HCT116 (cell line): ENCODE results near the gene PRR15L.
A peak's percentile ranks its signal among the peaks of the same experiment; 100 is the strongest.

Experiments
- CTCF ChIP-seq, 3 experiments: fragments of 200-600 bp in 1 of 3; sonication (generic) in 1 of 3; IDR thresholded peaks in 2 of 3; conservative IDR thresholded peaks in 1 of 3; 2 replicates each; pipeline ENCODE4 v1.5.1; 2012 to 2017; ENCODE audit warnings: low read depth in 2 of 3, low read length in 2 of 3, antibody characterized with exemption in 1 of 3, borderline replicate concordance in 1 of 3, control low read depth in 1 of 3, mild to moderate bottlenecking in 1 of 3, mixed read lengths in 1 of 3, mixed run types in 1 of 3, moderate library complexity in 1 of 3; ENCODE audit not compliant: insufficient read depth in 1 of 3
- EZH2 ChIP-seq: fragments of 200-600 bp; sonication (generic); IDR thresholded peaks from 2 replicates; pipeline ENCODE4 v1.6.1; 2017; ENCODE audit warnings: antibody characterized with exemption, mixed run types
- JUND ChIP-seq: IDR thresholded peaks from 2 replicates; pipeline ENCODE4 v1.6.1; 2012
- MAX ChIP-seq: IDR thresholded peaks from 2 replicates; pipeline ENCODE4 v1.6.1; 2012
- POLR2A ChIP-seq: IDR thresholded peaks from 2 replicates; pipeline ENCODE4 v1.7.0; 2011; ENCODE audit warnings: borderline replicate concordance; ENCODE audit not compliant: insufficient read depth, insufficient read length; ENCODE audit errors: extremely low read depth
- POLR2AphosphoS5 ChIP-seq: IDR thresholded peaks from 2 replicates; pipeline ENCODE4 v1.6.1; 2011; ENCODE audit warnings: mild to moderate bottlenecking, low read depth, low read length, moderate library complexity
- SIN3A ChIP-seq: IDR thresholded peaks from 2 replicates; pipeline ENCODE4 v1.6.1; 2012; ENCODE audit warnings: low read depth
- SP1 ChIP-seq: IDR thresholded peaks from 2 replicates; pipeline ENCODE4 v1.6.1; 2012; ENCODE audit warnings: low read depth
- ZFX ChIP-seq: fragments of 450-650 bp; IDR thresholded peaks from 2 replicates; pipeline ENCODE4 v1.6.1; 2017
- TF ChIP-seq, protein P1 (sequence below): IDR thresholded peaks from 2 replicates; pipeline ENCODE4 v1.6.1; 2012; ENCODE audit warnings: low read depth

DNA sequence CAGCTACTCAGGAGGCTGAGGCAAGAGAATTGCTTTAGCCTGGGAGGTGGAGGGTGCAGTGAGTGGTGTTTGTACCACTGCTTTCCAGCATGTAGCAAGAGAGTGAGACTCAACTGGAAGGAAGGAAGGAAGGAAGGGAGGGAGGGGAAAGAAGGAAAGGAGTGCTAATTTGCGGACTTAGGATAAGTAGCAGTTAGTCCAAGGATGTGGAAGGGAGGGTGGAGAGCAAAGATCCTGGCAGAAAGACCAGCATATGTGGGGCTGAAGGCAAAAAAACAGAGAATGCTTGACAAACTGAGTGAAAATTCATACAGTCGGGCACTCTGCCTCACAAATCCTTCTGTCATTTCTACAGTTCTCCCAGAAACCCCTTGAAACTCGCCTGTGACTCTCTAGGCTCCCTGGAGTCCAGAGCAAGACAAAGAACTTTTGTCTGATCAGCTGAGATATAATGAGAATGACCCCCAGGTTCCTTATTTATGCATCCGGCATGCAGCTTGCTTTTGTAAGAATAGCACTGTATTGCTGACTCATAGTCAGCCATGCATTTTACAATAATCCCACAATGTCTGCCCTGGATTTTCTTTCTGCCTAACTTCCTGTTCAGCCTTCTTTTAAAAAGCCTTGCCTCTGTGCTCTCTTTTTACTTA lies 44.7 kb upstream of the PRR15L start:
- TF ChIP-seq CTCF (IDR thresholded peaks at IDR 0.05 in 2 of 3, conservative IDR thresholded peaks at IDR 0.05 in 1 of 3; ENCODE audit: borderline replicate concordance in 1 of 3, insufficient read depth in 1 of 3, low read depth in 2 of 3, low read length in 2 of 3): no peak
- TF ChIP-seq, protein P1, sequence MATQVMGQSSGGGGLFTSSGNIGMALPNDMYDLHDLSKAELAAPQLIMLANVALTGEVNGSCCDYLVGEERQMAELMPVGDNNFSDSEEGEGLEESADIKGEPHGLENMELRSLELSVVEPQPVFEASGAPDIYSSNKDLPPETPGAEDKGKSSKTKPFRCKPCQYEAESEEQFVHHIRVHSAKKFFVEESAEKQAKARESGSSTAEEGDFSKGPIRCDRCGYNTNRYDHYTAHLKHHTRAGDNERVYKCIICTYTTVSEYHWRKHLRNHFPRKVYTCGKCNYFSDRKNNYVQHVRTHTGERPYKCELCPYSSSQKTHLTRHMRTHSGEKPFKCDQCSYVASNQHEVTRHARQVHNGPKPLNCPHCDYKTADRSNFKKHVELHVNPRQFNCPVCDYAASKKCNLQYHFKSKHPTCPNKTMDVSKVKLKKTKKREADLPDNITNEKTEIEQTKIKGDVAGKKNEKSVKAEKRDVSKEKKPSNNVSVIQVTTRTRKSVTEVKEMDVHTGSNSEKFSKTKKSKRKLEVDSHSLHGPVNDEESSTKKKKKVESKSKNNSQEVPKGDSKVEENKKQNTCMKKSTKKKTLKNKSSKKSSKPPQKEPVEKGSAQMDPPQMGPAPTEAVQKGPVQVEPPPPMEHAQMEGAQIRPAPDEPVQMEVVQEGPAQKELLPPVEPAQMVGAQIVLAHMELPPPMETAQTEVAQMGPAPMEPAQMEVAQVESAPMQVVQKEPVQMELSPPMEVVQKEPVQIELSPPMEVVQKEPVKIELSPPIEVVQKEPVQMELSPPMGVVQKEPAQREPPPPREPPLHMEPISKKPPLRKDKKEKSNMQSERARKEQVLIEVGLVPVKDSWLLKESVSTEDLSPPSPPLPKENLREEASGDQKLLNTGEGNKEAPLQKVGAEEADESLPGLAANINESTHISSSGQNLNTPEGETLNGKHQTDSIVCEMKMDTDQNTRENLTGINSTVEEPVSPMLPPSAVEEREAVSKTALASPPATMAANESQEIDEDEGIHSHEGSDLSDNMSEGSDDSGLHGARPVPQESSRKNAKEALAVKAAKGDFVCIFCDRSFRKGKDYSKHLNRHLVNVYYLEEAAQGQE: no peak
- no peak for TF ChIP-seq JUND
- no peak for TF ChIP-seq MAX
- no peak for TF ChIP-seq POLR2AphosphoS5
- no peak for TF ChIP-seq SIN3A
- peak; percentile 34; the same call in 1 of the 2 replicates for TF ChIP-seq SP1
- TF ChIP-seq ZFX: no peak
- TF ChIP-seq POLR2A: no peak
- TF ChIP-seq EZH2: no peak
